OCI-LY7 (cell line): Measurements from ENCODE around the gene UVRAG. TPM values are rescaled to one million over a fixed set of nuclear protein-coding genes. Genes with fewer than 3 reads are reported as not detected.

Experiments
- BruUV-seq: library from RNA; stranded (reverse); fragments of 400-500 nt; replicated peaks from 2 replicates; lab custom pipeline; 2021; lab: Mats Ljungman, UMichigan
- CTCF ChIA-PET: fragments of 300-600 bp; sonication (Branson Sonifier 250); formaldehyde crosslinking; loops from one replicate; lab custom pipeline; 2022; ENCODE audit warnings: antibody characterized with exemption; ENCODE audit not compliant: unreplicated experiment; lab: Charles Lee
- POLR2A ChIA-PET: fragments of 300-600 bp; sonication (Branson Sonifier 250); formaldehyde crosslinking; loops from one replicate; lab custom pipeline; 2022; ENCODE audit warnings: antibody characterized with exemption; lab: Charles Lee
- DNase-seq: peaks from one replicate; pipeline ENCODE4 v3.0.0-alpha.2; 2015; ENCODE audit warnings: low spot score
- H2AFZ ChIP-seq: fragments of 200-600 bp; sonication (generic), shearing (Covaris generic); 2 replicates; pipeline ENCODE4 v1.6.1; 2014; ENCODE audit warnings: mild to moderate bottlenecking, antibody characterized with exemption, low read length, moderate library complexity
- H3K27ac ChIP-seq: fragments of 200-600 bp; sonication (generic); 2 replicates; pipeline ENCODE4 v1.5.1; 2014; ENCODE audit warnings: mixed run types, low read depth, mild to moderate bottlenecking, moderate library complexity, low read length, inconsistent platforms; ENCODE audit not compliant: poor library complexity, severe bottlenecking
- H3K36me3 ChIP-seq: fragments of 200-600 bp; sonication (generic); 2 replicates; pipeline ENCODE4 v1.6.1; 2014; ENCODE audit warnings: mild to moderate bottlenecking, antibody characterized with exemption, low read length, moderate library complexity, mixed read lengths; ENCODE audit not compliant: insufficient read depth
- H3K4me1 ChIP-seq: fragments of 200-600 bp; sonication (generic); 2 replicates; pipeline ENCODE4 v1.5.1; 2014; ENCODE audit warnings: mild to moderate bottlenecking, low read length; ENCODE audit not compliant: insufficient read depth, poor library complexity, severe bottlenecking
- H3K4me2 ChIP-seq: fragments of 200-600 bp; sonication (generic); 2 replicates; pipeline ENCODE4 v1.6.1; 2014; ENCODE audit warnings: mild to moderate bottlenecking, low read length
- H3K4me3 ChIP-seq: fragments of 200-600 bp; sonication (generic); 2 replicates; pipeline ENCODE4 v1.5.1; 2014; ENCODE audit warnings: mild to moderate bottlenecking, low read depth, low read length; ENCODE audit not compliant: poor library complexity, severe bottlenecking
- H3K79me2 ChIP-seq: fragments of 200-600 bp; sonication (generic); 2 replicates; pipeline ENCODE4 v1.6.1; 2016; ENCODE audit warnings: low read depth, mild to moderate bottlenecking, low read length, moderate library complexity, mixed read lengths; ENCODE audit not compliant: insufficient read depth
- H3K9me2 ChIP-seq: fragments of 200-600 bp; sonication (generic); 2 replicates; pipeline ENCODE4 v1.6.1; 2016; ENCODE audit warnings: mild to moderate bottlenecking, low read length, mixed read lengths; ENCODE audit not compliant: insufficient read depth
- H3K9me3 ChIP-seq: fragments of 200-600 bp; sonication (generic); 2 replicates; pipeline ENCODE4 v1.6.1; 2014; ENCODE audit warnings: mild to moderate bottlenecking, mixed run types, low read length, mixed read lengths
- H4K20me1 ChIP-seq: fragments of 200-600 bp; sonication (generic); 2 replicates; pipeline ENCODE4 v1.6.1; 2014; ENCODE audit warnings: mild to moderate bottlenecking, antibody characterized with exemption, low read length, moderate library complexity, mixed read lengths; ENCODE audit not compliant: insufficient read depth
- EZH2phosphoT487 ChIP-seq: fragments of 200-600 bp; sonication (generic); IDR thresholded peaks from 2 replicates; pipeline ENCODE4 v1.6.1; 2018; ENCODE audit warnings: low read depth, borderline replicate concordance, mild to moderate bottlenecking, mixed run types, antibody characterized with exemption, low read length, moderate library complexity, mixed read lengths
- intact Hi-C: fragments of 100-400 bp; cut with micrococcal nuclease; formaldehyde crosslinking; loops from one replicate; pipeline ENCODE4 v1.10.0; 2022; ENCODE audit not compliant: unreplicated experiment
- total RNA-seq, 2 experiments: library from RNA; depleted of rRNA in 1 of 2; stranded (reverse); fragments of >200 nt in 1 of 2; shearing (Covaris generic) in 1 of 2; gene quantifications; 2 replicates each; pipeline ENCODE4 v1.2.3, GENCODE V29; 2014 to 2022
- TF ChIP-seq, protein P1 (sequence below): fragments of 200-600 bp; sonication (generic); conservative IDR thresholded peaks from 2 replicates; pipeline ENCODE4 v1.5.1; 2014; ENCODE audit warnings: mild to moderate bottlenecking, antibody characterized with exemption, low read length, moderate library complexity, mixed read lengths

Gene UVRAG
- total RNA-seq, 2 experiments from 2014 or later: 43.7 to 73.3 TPM

DNA sequence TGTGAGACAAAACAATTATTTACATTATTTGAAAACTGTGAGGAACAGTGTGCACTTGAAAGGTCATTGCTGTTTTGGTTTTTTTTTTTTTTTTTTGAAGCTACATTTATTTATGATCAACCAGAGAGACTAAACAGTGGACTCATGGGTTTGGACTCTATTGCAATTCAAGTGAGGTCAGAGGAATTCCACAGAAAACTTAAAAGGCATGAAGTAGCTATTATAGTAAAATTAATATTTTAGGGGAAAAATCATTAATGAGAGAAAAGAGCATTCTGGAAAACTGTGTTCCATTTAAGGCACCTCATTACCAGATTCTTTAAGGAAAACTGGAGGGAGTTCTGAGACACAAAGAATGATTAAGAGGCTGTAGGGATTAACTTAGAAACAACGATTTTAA, 288.4 kb downstream of the UVRAG start:
- ChIA-PET POLR2A (interaction anchor here (0.6 to 1.8 kb wide), 5 partner anchors 10 to 30 kb away, joined by 3 to 4 read pairs (median 3); no protein-coding TSS in a partner anchor), CTCF (no interaction called here)
- intact Hi-C loops: no loop called here
- H3K36me3 ChIP-seq: peaks cover 33% of the 10 kb centered on the region
- no peak overlapping the region for H3K27ac ChIP-seq
- no peak for DNase-seq
- H4K20me1 ChIP-seq: no peaks in the 10 kb centered on the region
- no peak overlapping the region for H3K4me2 ChIP-seq
- no peaks in the 10 kb centered on the region for H3K9me2 ChIP-seq
- H3K79me2 ChIP-seq: no peaks in the 10 kb centered on the region
- H3K9me3 ChIP-seq: peaks cover 9% of the 10 kb centered on the region; the same call in 1 of the 2 replicates
- H3K4me3 ChIP-seq: no peak overlapping the region
- no peak for TF ChIP-seq EZH2phosphoT487
- TF ChIP-seq, protein P1, sequence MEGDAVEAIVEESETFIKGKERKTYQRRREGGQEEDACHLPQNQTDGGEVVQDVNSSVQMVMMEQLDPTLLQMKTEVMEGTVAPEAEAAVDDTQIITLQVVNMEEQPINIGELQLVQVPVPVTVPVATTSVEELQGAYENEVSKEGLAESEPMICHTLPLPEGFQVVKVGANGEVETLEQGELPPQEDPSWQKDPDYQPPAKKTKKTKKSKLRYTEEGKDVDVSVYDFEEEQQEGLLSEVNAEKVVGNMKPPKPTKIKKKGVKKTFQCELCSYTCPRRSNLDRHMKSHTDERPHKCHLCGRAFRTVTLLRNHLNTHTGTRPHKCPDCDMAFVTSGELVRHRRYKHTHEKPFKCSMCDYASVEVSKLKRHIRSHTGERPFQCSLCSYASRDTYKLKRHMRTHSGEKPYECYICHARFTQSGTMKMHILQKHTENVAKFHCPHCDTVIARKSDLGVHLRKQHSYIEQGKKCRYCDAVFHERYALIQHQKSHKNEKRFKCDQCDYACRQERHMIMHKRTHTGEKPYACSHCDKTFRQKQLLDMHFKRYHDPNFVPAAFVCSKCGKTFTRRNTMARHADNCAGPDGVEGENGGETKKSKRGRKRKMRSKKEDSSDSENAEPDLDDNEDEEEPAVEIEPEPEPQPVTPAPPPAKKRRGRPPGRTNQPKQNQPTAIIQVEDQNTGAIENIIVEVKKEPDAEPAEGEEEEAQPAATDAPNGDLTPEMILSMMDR: no peak
- BruUV-seq: no TSS peak
- no peak overlapping the region for H2AFZ ChIP-seq
- no peaks in the 10 kb centered on the region for H3K4me1 ChIP-seq

DNA sequence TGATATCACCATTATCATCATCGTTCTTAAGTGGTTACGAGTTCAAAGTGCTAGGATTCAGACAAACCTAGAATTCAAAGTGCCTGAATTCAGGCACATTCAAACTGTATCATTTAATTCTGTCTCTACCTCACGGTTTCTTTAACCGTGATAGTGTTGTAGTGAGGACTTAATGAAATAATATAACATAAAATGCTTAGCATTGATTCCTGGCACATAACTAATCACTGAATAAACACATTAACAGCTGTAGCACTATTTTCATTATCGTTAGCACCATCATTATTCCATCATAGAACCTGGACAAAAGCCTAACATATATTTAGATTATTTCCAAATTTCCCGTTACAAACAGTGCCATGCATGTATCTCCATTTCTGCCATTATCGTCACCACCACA, 289.3 kb downstream of the UVRAG start:
- Histone ChIP-seq H3K36me3 (peaks cover 27% of the 10 kb centered on the region), H3K9me3 (peaks cover 9% of the 10 kb centered on the region; the same call in 1 of the 2 replicates), H4K20me1 (no peaks in the 10 kb centered on the region), H3K4me3 (no peak overlapping the region), H3K27ac (no peak overlapping the region), H3K4me2 (no peak overlapping the region), H3K79me2 (no peaks in the 10 kb centered on the region), H3K4me1 (no peaks in the 10 kb centered on the region), H3K9me2 (no peaks in the 10 kb centered on the region), H2AFZ (no peak overlapping the region)
- ChIA-PET POLR2A (interaction anchor here (1.2 to 1.3 kb wide), 2 partner anchors 9 to 21 kb away, joined by 4 read pairs; no protein-coding TSS in a partner anchor), CTCF (no interaction called here)
- BruUV-seq: no TSS peak
- no peak for DNase-seq
- intact Hi-C loops: no loop called here
- TF ChIP-seq, protein P1: no peak
- TF ChIP-seq EZH2phosphoT487: no peak

GRCh38 chr11:76105637-76106036, 290.6 kb downstream of the UVRAG start:
- CTCF ChIA-PET: no interaction called here

More at GRCh38 chr11:76105637-76106036, 290.6 kb downstream of the UVRAG start:
- DNase-seq: no peak
- H3K36me3 ChIP-seq: peaks cover 17% of the 10 kb centered on the region
- POLR2A ChIA-PET: interaction anchor here (0.6 to 1.3 kb wide), 2 partner anchors 20 to 24 kb away, joined by 4 to 7 read pairs; no protein-coding TSS in a partner anchor
- peaks cover 9% of the 10 kb centered on the region; the same call in 1 of the 2 replicates for H3K9me3 ChIP-seq
- no peak overlapping the region for H3K27ac ChIP-seq
- no TSS peak for BruUV-seq
- no peak overlapping the region for H2AFZ ChIP-seq
- no peak overlapping the region for H3K4me2 ChIP-seq
- no peaks in the 10 kb centered on the region for H4K20me1 ChIP-seq
- H3K79me2 ChIP-seq: no peaks in the 10 kb centered on the region
- no peak for TF ChIP-seq EZH2phosphoT487
- TF ChIP-seq, protein P1: no peak
- no peaks in the 10 kb centered on the region for H3K9me2 ChIP-seq
- intact Hi-C loops: no loop called here
- no peaks in the 10 kb centered on the region for H3K4me1 ChIP-seq
- H3K4me3 ChIP-seq: no peak overlapping the region
